Liver (tissue), 9 donors: ENCODE data around the gene RGS17. TPM values are rescaled to one million over a fixed set of nuclear protein-coding genes. Genes with fewer than 3 reads are reported as not detected.

Experiments
- DNase-seq: peaks from one replicate; pipeline ENCODE4 v3.0.0-alpha.2; 2017; ENCODE audit warnings: low spot score
- H3K27ac ChIP-seq, 2 donors: one replicate each; pipeline ENCODE4 v1.7.0; 2013; ENCODE audit warnings: inconsistent platforms in 2 of 2, low read length in 2 of 2, control low read depth in 1 of 2, low read depth in 1 of 2, mild to moderate bottlenecking in 1 of 2
- H3K27me3 ChIP-seq, 4 donors: one replicate each; pipeline versions ENCODE4 v1.6.1 to v1.7.0; 2013; ENCODE audit warnings: low read length in 3 of 4, inconsistent platforms in 1 of 4, mild to moderate bottlenecking in 1 of 4, moderate library complexity in 1 of 4; ENCODE audit not compliant: control insufficient read depth in 4 of 4, insufficient read depth in 4 of 4
- H3K36me3 ChIP-seq, 4 donors: one replicate each; pipeline versions ENCODE4 v1.6.1 to v1.7.0; 2013; ENCODE audit warnings: low read length in 3 of 4, mild to moderate bottlenecking in 3 of 4, low read depth in 1 of 4, moderate library complexity in 1 of 4; ENCODE audit not compliant: control insufficient read depth in 4 of 4, insufficient read depth in 3 of 4
- H3K4me1 ChIP-seq, 4 donors: one replicate each; pipeline versions ENCODE4 v1.6.1 to v1.7.0; 2013; ENCODE audit warnings: low read length in 3 of 4, mild to moderate bottlenecking in 3 of 4, moderate library complexity in 1 of 4; ENCODE audit not compliant: control insufficient read depth in 4 of 4, insufficient read depth in 4 of 4
- H3K4me3 ChIP-seq, 3 donors: one replicate each; pipeline versions ENCODE4 v1.6.1 to v1.7.0; 2013; ENCODE audit warnings: low read length in 3 of 3, control low read depth in 1 of 3, low read depth in 1 of 3, mild to moderate bottlenecking in 1 of 3
- H3K9ac ChIP-seq, 2 donors: one replicate each; pipeline ENCODE4 v1.7.0; 2013; ENCODE audit warnings: low read length in 2 of 2, mild to moderate bottlenecking in 2 of 2, moderate library complexity in 2 of 2, control low read depth in 1 of 2, low read depth in 1 of 2
- H3K9me3 ChIP-seq, 4 donors: one replicate each; pipeline versions ENCODE4 v1.6.1 to v1.7.0; 2013; ENCODE audit warnings: low read length in 3 of 4; ENCODE audit not compliant: control insufficient read depth in 4 of 4
- JUND ChIP-seq, 2 donors: IDR thresholded peaks; 2 replicates each; pipeline ENCODE4 v1.6.1; 2016; ENCODE audit warnings: antibody characterized with exemption in 2 of 2
- MAX ChIP-seq: IDR thresholded peaks from 2 replicates; pipeline ENCODE4 v1.6.1; 2016; ENCODE audit warnings: antibody characterized with exemption
- NR2F2 ChIP-seq: IDR thresholded peaks from 2 replicates; pipeline ENCODE4 v1.6.1; 2016; ENCODE audit warnings: antibody characterized with exemption
- RAD21 ChIP-seq, 2 donors: IDR thresholded peaks; 2 replicates each; pipeline ENCODE4 v1.6.1; 2016; ENCODE audit warnings: antibody characterized with exemption in 2 of 2, mild to moderate bottlenecking in 2 of 2
- SP1 ChIP-seq: IDR thresholded peaks from 2 replicates; pipeline ENCODE4 v1.6.1; 2018; ENCODE audit warnings: antibody characterized with exemption, mild to moderate bottlenecking
- TAF1 ChIP-seq: conservative IDR thresholded peaks from 2 replicates; pipeline ENCODE4 v1.6.1; 2016; ENCODE audit warnings: antibody characterized with exemption, mild to moderate bottlenecking
- WGBS: extraction: QIAGEN DNeasy Blood & Tissue Kit; methylation state at CpG from one replicate; pipeline ENCODE4 v1.1.7; 2013; 5-methylcytosine and 5-hydroxymethylcytosine counted together
- polyA plus RNA-seq, 2 donors: library from polyadenylated mRNA; stranded (reverse) in 1 of 2; unstranded in 1 of 2; fragments of 200-250 nt in 1 of 2; fragments of >200 nt in 1 of 2; fragmentation: Nextera tagmentation in 1 of 2; extraction: Ambion mirVana in 1 of 2; gene quantifications; one replicate each; pipeline versions ENCODE4 v1.2.1 to v1.2.3, GENCODE V29; 2013 to 2015
- total RNA-seq, 2 donors: library from RNA; depleted of rRNA; stranded (reverse); fragments of >200 nt; gene quantifications; one replicate each; pipeline ENCODE4 v1.2.3, GENCODE V29; 2014
- TF ChIP-seq, protein P1 (sequence below): fragments of 150-350 bp; IDR thresholded peaks from 2 replicates; pipeline ENCODE4 v1.5.1; 2017; ENCODE audit warnings: improper control_type of control experiment, low read depth, low read length; ENCODE audit not compliant: missing input control
- TF ChIP-seq, protein P2 (sequence below): IDR thresholded peaks from 2 replicates; pipeline ENCODE4 v1.6.1; 2016; ENCODE audit warnings: antibody characterized with exemption, mild to moderate bottlenecking
- TF ChIP-seq, protein P3 (sequence below): IDR thresholded peaks from 2 replicates; pipeline ENCODE4 v1.6.1; 2016; ENCODE audit warnings: antibody characterized with exemption
- donor health status: healthy.
- donor health status: healthy.
- donor health status: healthy.
- donor health status: healthy.
- donor health status: healthy.

Gene RGS17
- total and polyA plus RNA-seq, 4 donors: under 0.01 to 0.09 (median 0.03) TPM

GRCh38 chr6:153023977-153024708 lies 106.9 kb downstream of the RGS17 start:
- Histone ChIP-seq H3K36me3 (no peaks in the 10 kb centered on the region), H3K4me1 (peaks cover 0 to 18% (median 6%) of the 10 kb centered on the region in 4 donors), H3K9me3 (no peaks in the 10 kb centered on the region), H3K27me3 (no peaks in the 10 kb centered on the region), H3K27ac (no peak overlapping the region), H3K9ac (no peak overlapping the region), H3K4me3 (no peak overlapping the region)
- no peak for DNase-seq
- WGBS: 39% methylated on average over 6 of the region's 6 CpGs
- TF ChIP-seq JUND (IDR thresholded peaks at IDR 0.05): no peak
- TF ChIP-seq, protein P1, sequence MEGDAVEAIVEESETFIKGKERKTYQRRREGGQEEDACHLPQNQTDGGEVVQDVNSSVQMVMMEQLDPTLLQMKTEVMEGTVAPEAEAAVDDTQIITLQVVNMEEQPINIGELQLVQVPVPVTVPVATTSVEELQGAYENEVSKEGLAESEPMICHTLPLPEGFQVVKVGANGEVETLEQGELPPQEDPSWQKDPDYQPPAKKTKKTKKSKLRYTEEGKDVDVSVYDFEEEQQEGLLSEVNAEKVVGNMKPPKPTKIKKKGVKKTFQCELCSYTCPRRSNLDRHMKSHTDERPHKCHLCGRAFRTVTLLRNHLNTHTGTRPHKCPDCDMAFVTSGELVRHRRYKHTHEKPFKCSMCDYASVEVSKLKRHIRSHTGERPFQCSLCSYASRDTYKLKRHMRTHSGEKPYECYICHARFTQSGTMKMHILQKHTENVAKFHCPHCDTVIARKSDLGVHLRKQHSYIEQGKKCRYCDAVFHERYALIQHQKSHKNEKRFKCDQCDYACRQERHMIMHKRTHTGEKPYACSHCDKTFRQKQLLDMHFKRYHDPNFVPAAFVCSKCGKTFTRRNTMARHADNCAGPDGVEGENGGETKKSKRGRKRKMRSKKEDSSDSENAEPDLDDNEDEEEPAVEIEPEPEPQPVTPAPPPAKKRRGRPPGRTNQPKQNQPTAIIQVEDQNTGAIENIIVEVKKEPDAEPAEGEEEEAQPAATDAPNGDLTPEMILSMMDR: peak; percentile 84
- TF ChIP-seq RAD21 (IDR thresholded peaks at IDR 0.05): peak; percentile 83 to 90

DNA sequence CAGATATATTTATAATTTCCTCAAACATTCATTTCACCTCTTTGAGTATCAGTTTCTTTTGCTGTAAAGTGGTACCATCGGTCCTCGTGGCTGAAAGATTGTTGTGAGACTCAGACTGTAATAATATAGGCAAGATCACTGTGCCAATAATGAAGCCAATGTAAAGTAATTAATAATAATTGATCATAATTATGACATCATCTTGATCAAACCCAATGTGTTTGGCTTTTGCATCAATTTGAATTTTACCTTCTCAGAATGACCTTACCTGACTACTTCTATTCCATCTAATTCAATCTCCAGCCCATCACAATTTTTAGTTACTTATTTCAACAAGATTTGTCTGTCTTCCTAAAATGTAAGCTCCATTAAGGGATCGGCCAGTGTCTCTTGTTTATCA lies 112.7 kb downstream of the RGS17 start:
- WGBS: 94% methylated on average over 3 of the region's 3 CpGs
- Histone ChIP-seq H3K4me3 (no peak overlapping the region), H3K27ac (no peak overlapping the region), H3K9ac (no peak overlapping the region), H3K4me1 (no peaks in the 10 kb centered on the region), H3K27me3 (peaks cover 0 to 3% (median 0%) of the 10 kb centered on the region in 4 donors), H3K36me3 (no peaks in the 10 kb centered on the region), H3K9me3 (no peaks in the 10 kb centered on the region)
- TF ChIP-seq, protein P2, sequence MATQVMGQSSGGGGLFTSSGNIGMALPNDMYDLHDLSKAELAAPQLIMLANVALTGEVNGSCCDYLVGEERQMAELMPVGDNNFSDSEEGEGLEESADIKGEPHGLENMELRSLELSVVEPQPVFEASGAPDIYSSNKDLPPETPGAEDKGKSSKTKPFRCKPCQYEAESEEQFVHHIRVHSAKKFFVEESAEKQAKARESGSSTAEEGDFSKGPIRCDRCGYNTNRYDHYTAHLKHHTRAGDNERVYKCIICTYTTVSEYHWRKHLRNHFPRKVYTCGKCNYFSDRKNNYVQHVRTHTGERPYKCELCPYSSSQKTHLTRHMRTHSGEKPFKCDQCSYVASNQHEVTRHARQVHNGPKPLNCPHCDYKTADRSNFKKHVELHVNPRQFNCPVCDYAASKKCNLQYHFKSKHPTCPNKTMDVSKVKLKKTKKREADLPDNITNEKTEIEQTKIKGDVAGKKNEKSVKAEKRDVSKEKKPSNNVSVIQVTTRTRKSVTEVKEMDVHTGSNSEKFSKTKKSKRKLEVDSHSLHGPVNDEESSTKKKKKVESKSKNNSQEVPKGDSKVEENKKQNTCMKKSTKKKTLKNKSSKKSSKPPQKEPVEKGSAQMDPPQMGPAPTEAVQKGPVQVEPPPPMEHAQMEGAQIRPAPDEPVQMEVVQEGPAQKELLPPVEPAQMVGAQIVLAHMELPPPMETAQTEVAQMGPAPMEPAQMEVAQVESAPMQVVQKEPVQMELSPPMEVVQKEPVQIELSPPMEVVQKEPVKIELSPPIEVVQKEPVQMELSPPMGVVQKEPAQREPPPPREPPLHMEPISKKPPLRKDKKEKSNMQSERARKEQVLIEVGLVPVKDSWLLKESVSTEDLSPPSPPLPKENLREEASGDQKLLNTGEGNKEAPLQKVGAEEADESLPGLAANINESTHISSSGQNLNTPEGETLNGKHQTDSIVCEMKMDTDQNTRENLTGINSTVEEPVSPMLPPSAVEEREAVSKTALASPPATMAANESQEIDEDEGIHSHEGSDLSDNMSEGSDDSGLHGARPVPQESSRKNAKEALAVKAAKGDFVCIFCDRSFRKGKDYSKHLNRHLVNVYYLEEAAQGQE: no peak
- TF ChIP-seq, protein P3, sequence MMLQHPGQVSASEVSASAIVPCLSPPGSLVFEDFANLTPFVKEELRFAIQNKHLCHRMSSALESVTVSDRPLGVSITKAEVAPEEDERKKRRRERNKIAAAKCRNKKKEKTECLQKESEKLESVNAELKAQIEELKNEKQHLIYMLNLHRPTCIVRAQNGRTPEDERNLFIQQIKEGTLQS: no peak
- TF ChIP-seq RAD21 (IDR thresholded peaks at IDR 0.05) (no peak), TAF1 (no peak), NR2F2 (no peak)
- no peak for DNase-seq

DNA sequence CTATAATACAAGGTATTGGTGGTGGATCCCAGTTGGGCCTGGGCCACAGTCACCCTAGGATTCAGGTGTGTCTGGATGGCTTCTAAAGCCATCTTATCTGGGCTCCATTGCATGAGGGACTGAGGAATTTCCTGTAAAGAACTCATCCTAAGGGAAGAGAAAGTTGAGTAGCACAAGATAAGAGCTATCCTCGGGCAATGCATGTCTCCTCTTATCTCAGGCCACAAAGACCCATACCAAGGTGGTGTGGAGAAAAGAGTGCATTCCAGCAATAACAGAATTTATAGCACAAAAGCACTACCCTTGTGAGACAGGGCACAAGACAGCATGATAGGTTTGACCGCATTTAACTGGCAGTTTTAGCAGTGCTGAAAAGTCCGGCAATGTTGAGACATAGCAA lies 114.2 kb downstream of the RGS17 start:
- Histone ChIP-seq H3K36me3 (no peaks in the 10 kb centered on the region), H3K9ac (no peak overlapping the region), H3K27ac (no peak overlapping the region), H3K9me3 (no peaks in the 10 kb centered on the region), H3K4me1 (no peaks in the 10 kb centered on the region), H3K27me3 (peaks cover 0 to 3% (median 0%) of the 10 kb centered on the region in 4 donors), H3K4me3 (no peak overlapping the region)
- TF ChIP-seq MAX (no peak), SP1 (no peak)
- TF ChIP-seq, protein P1: no peak
- no peak for DNase-seq
- 76% methylated on average over 3 of the region's 3 CpGs for WGBS
